ENCODE data around the gene DYRK1A.

DNA sequence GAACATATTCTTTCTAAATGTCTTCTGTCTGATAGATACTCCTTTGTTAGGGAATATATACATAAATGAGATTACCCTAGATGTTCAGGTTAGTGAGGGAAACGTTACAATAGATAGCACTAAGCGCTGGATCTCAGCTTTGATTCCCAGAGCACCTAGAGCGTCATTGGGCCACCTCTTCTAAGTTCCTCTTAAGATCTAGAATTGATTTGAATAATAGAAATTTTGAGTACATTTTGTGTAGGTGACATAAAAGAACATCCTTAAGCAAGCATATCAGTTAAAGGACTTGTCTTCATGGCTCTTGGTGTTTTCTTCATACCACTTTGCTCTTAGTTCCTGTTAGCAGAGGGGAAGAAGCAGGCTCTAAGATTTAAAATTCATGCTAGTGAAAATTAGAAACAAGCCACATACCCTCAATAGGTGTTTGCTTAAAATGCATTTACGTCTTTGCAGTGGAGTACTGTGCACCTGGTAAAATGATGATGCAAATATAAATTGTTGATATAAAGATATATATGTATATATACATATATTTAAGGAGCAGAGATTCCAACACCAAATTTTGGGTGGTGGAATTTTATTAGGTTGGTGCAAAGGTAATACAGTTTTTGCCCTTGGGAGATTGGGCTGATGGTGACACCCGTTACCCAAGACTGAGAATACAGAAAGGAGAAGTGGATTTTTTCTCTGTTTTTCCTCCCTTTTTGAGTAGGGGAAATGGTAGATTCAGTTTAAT, 47.1 kb downstream of the DYRK1A start:
- TF ChIP-seq POLR2AphosphoS5 (IDR thresholded peaks at IDR 0.05) (no peak), POLR2A (IDR thresholded peaks at IDR 0.05) (no peak), EP300 (IDR thresholded peaks at IDR 0.05; ENCODE audit: low read depth) (no peak)
- TF ChIP-seq, protein P1, sequence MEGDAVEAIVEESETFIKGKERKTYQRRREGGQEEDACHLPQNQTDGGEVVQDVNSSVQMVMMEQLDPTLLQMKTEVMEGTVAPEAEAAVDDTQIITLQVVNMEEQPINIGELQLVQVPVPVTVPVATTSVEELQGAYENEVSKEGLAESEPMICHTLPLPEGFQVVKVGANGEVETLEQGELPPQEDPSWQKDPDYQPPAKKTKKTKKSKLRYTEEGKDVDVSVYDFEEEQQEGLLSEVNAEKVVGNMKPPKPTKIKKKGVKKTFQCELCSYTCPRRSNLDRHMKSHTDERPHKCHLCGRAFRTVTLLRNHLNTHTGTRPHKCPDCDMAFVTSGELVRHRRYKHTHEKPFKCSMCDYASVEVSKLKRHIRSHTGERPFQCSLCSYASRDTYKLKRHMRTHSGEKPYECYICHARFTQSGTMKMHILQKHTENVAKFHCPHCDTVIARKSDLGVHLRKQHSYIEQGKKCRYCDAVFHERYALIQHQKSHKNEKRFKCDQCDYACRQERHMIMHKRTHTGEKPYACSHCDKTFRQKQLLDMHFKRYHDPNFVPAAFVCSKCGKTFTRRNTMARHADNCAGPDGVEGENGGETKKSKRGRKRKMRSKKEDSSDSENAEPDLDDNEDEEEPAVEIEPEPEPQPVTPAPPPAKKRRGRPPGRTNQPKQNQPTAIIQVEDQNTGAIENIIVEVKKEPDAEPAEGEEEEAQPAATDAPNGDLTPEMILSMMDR (IDR thresholded peaks at IDR 0.05): no peak

Data from transverse colon (tissue), 4 donors.